Upper lobe of left lung (tissue), 6 donors: ENCODE results near the gene DGCR6. TPM values are rescaled to one million over a fixed set of nuclear protein-coding genes. Genes with fewer than 3 reads are reported as not detected.

ENCODE experiments used
- ATAC-seq, 2 donors: fragments of 200-7000 bp; cut with Tn5 transposase; one replicate each; pipeline ENCODE4 v1.9.1; 2022; ENCODE audit warnings: mild to moderate bottlenecking in 2 of 2, moderate library complexity in 2 of 2; ENCODE audit not compliant: low FRiP score in 2 of 2
- DNase-seq, 2 donors: peaks; one replicate each; pipeline ENCODE4 v3.0.0-alpha.2; 2019 to 2020
- H3K27ac ChIP-seq, 4 donors: fragments of 200-600 bp; sonication (generic); one replicate each; pipeline ENCODE4 v1.5.1; 2016 to 2019
- H3K27me3 ChIP-seq, 4 donors: fragments of 200-600 bp; sonication (generic); one replicate each; pipeline ENCODE4 v1.5.1; 2017 to 2019
- H3K36me3 ChIP-seq, 4 donors: fragments of 200-600 bp; sonication (generic); one replicate each; pipeline ENCODE4 v1.5.1; 2016 to 2019
- H3K4me1 ChIP-seq, 4 donors: fragments of 200-600 bp; sonication (generic); one replicate each; pipeline ENCODE4 v1.5.1; 2018 to 2019
- H3K4me3 ChIP-seq, 4 donors: fragments of 200-600 bp; sonication (generic); one replicate each; pipeline ENCODE4 v1.5.1; 2017 to 2019; ENCODE audit warnings: mild to moderate bottlenecking in 2 of 4, moderate library complexity in 1 of 4
- H3K9me3 ChIP-seq, 4 donors: fragments of 200-600 bp; sonication (generic); one replicate each; pipeline ENCODE4 v1.5.1; 2018 to 2019
- CTCF ChIP-seq, 6 experiments: fragments of 450-650 bp in 4 of 6; fragments of 200-600 bp in 2 of 6; sonication (generic) in 2 of 6; IDR thresholded peaks; one replicate each; pipeline ENCODE4 v1.5.1; 2016 to 2019; ENCODE audit warnings: antibody characterized with exemption in 6 of 6
- EP300 ChIP-seq, 4 donors: sonication (generic); formaldehyde crosslinking; IDR thresholded peaks; one replicate each; pipeline ENCODE4 v1.5.1; 2017; ENCODE audit warnings: antibody characterized with exemption in 4 of 4, control low read depth in 2 of 4
- POLR2A ChIP-seq, 4 donors: fragments of 450-650 bp; IDR thresholded peaks; one replicate each; pipeline ENCODE4 v1.5.1; 2016 to 2017; ENCODE audit warnings: antibody characterized with exemption in 4 of 4, mild to moderate bottlenecking in 2 of 4
- POLR2AphosphoS5 ChIP-seq, 2 donors: sonication (generic); formaldehyde crosslinking; IDR thresholded peaks; one replicate each; pipeline ENCODE4 v1.5.1; 2017; ENCODE audit warnings: antibody characterized with exemption in 2 of 2
- WGBS, 2 donors: methylation state at CpG; one replicate each; pipeline ENCODE4 v1.1.5; 2017 to 2018; 5-methylcytosine and 5-hydroxymethylcytosine counted together
- total RNA-seq, 6 donors: library from RNA; depleted of rRNA in 4 of 6; stranded (reverse); fragments of >200 nt in 4 of 6; gene quantifications; one replicate each; pipeline versions ENCODE4 v1.1.0 to v1.2.1, GENCODE V29; 2016 to 2021
- donor health status: DM: no; HTN: no; CAD: no; lungs with moderate emphysema.
- donor health status: DM: no; HTN: yes; CAD: no; lungs with severe emphysema.

The DGCR6 gene
- total RNA-seq, 6 donors from 2014 or later: 2.1 to 8.4 (median 4.2) TPM

- Histone ChIP-seq H3K4me1 (no peaks in the 10 kb centered on the region), H3K36me3 (no peaks in the 10 kb centered on the region), H3K4me3 (no peak overlapping the region), H3K9me3 (no peaks in the 10 kb centered on the region), H3K27ac (no peak overlapping the region), H3K27me3 (no peaks in the 10 kb centered on the region)
- no CpG with 5 or more reads among the region's 20 CpGs for WGBS, 2 donors
- no peak for DNase-seq
- TF ChIP-seq POLR2A (IDR thresholded peaks at IDR 0.05) (no peak), POLR2AphosphoS5 (IDR thresholded peaks at IDR 0.05) (no peak), CTCF (IDR thresholded peaks at IDR 0.05) (no peak), EP300 (IDR thresholded peaks at IDR 0.05) (no peak)
- no peak for ATAC-seq
These were observed 19.4 kb downstream of the DGCR6 start for GRCh38 chr22:18925368-18926064.

GRCh38 chr22:18927020-18927419, 20.9 kb downstream of the DGCR6 start:
- WGBS, 2 donors: no CpG with 5 or more reads among the region's 4 CpGs
- ATAC-seq (no peak), DNase-seq (no peak)
- Histone ChIP-seq H3K4me1 (no peaks in the 10 kb centered on the region), H3K27me3 (no peaks in the 10 kb centered on the region), H3K9me3 (no peaks in the 10 kb centered on the region), H3K27ac (no peak overlapping the region), H3K36me3 (no peaks in the 10 kb centered on the region), H3K4me3 (no peak overlapping the region)
- TF ChIP-seq POLR2A (IDR thresholded peaks at IDR 0.05) (no peak), POLR2AphosphoS5 (IDR thresholded peaks at IDR 0.05) (no peak), CTCF (IDR thresholded peaks at IDR 0.05) (no peak), EP300 (IDR thresholded peaks at IDR 0.05) (no peak)

GRCh38 chr22:18927573-18927972, 21.5 kb downstream of the DGCR6 start:
- Histone ChIP-seq H3K36me3 (no peaks in the 10 kb centered on the region), H3K27me3 (no peaks in the 10 kb centered on the region), H3K4me1 (no peaks in the 10 kb centered on the region), H3K27ac (no peak overlapping the region), H3K9me3 (no peaks in the 10 kb centered on the region), H3K4me3 (no peak overlapping the region)
- DNase-seq (no peak), ATAC-seq (no peak)
- WGBS, 2 donors: no CpG with 5 or more reads among the region's 5 CpGs
- TF ChIP-seq POLR2AphosphoS5 (IDR thresholded peaks at IDR 0.05) (no peak), POLR2A (IDR thresholded peaks at IDR 0.05) (no peak), EP300 (IDR thresholded peaks at IDR 0.05) (no peak), CTCF (IDR thresholded peaks at IDR 0.05) (no peak)

- Histone ChIP-seq H3K27ac (no peak overlapping the region), H3K27me3 (no peaks in the 10 kb centered on the region), H3K4me1 (no peaks in the 10 kb centered on the region), H3K9me3 (no peaks in the 10 kb centered on the region), H3K36me3 (no peaks in the 10 kb centered on the region), H3K4me3 (no peak overlapping the region)
- no peak for TF ChIP-seq CTCF (IDR thresholded peaks at IDR 0.05)
- no peak for TF ChIP-seq EP300 (IDR thresholded peaks at IDR 0.05)
- TF ChIP-seq POLR2A (IDR thresholded peaks at IDR 0.05): no peak
- no peak for TF ChIP-seq POLR2AphosphoS5 (IDR thresholded peaks at IDR 0.05)
- no CpG with 5 or more reads among the region's 5 CpGs for WGBS, 2 donors
- ATAC-seq (peak; percentile 93 to 95), DNase-seq (peak in 1 of 2 donors; percentile 56)
These were observed 23.3 kb downstream of the DGCR6 start for GRCh38 chr22:18929459-18929858.
